ENCODE results near the gene NOTCH2NLA. TPM values are rescaled to one million over a fixed set of nuclear protein-coding genes. Genes with fewer than 3 reads are reported as not detected.
"Not testable (repeated sequence)": the region's sequence is repeated elsewhere in the genome, so short reads cannot be mapped to it uniquely, and the experiment has no call there.

The NOTCH2NLA gene
- total RNA-seq (2014; rRNA removed; shearing (Covaris generic)) = 12.8 and 17.2 TPM in 2 replicates

GRCh38 chr1:146228710-146229477 lies at the start of gene NOTCH2NLA:
TSS of gene NOTCH2NLA (minus strand) at chr1:146229021. CDS start at chr1:146189337, 39,684 bp downstream.
- not testable (repeated sequence) for DNase-seq (ENCODE audit: low spot score)

GRCh38 chr1:146278346-146278745 lies 49.5 kb upstream of the NOTCH2NLA start:
- DNase-seq (ENCODE audit: low spot score) = not testable (repeated sequence)

- not testable (repeated sequence) for DNase-seq (ENCODE audit: low spot score)
Measured at GRCh38 chr1:146277087-146277486, 48.3 kb upstream of the NOTCH2NLA start.

GRCh38 chr1:146274083-146274482 lies 45.3 kb upstream of the NOTCH2NLA start:
- DNase-seq (ENCODE audit: low spot score) = not testable (repeated sequence)

- not testable (repeated sequence) for DNase-seq (ENCODE audit: low spot score)
Measured at GRCh38 chr1:146273194-146273593, 44.4 kb upstream of the NOTCH2NLA start.

GRCh38 chr1:146272734-146273133 lies 43.9 kb upstream of the NOTCH2NLA start:
- DNase-seq (ENCODE audit: low spot score) = not testable (repeated sequence)

- DNase-seq (ENCODE audit: low spot score) = not testable (repeated sequence)
Measured at GRCh38 chr1:146271977-146272376, 43.2 kb upstream of the NOTCH2NLA start.

- DNase-seq (ENCODE audit: low spot score) = not testable (repeated sequence)
Measured at GRCh38 chr1:146270129-146270528, 41.3 kb upstream of the NOTCH2NLA start.

GRCh38 chr1:146266179-146266748 lies 37.4 kb upstream of the NOTCH2NLA start:
- DNase-seq (ENCODE audit: low spot score) = not testable (repeated sequence)

- not testable (repeated sequence) for DNase-seq (ENCODE audit: low spot score)
Measured at GRCh38 chr1:146264761-146265160, 35.9 kb upstream of the NOTCH2NLA start.

- not testable (repeated sequence) for DNase-seq (ENCODE audit: low spot score)
Measured at GRCh38 chr1:146260006-146260730, 31.3 kb upstream of the NOTCH2NLA start.

GRCh38 chr1:146257992-146258552 lies 29.3 kb upstream of the NOTCH2NLA start:
- DNase-seq (ENCODE audit: low spot score) = not testable (repeated sequence)

- not testable (repeated sequence) for DNase-seq (ENCODE audit: low spot score)
Measured at GRCh38 chr1:146254569-146255197, 25.9 kb upstream of the NOTCH2NLA start.

GRCh38 chr1:146253249-146253855 lies 24.5 kb upstream of the NOTCH2NLA start:
- DNase-seq (ENCODE audit: low spot score) = not testable (repeated sequence)

GRCh38 chr1:146251523-146251922 lies 22.7 kb upstream of the NOTCH2NLA start:
- DNase-seq (ENCODE audit: low spot score) = not testable (repeated sequence)

- DNase-seq (ENCODE audit: low spot score) = not testable (repeated sequence)
Measured at GRCh38 chr1:146248643-146249042, 19.8 kb upstream of the NOTCH2NLA start.

- DNase-seq (ENCODE audit: low spot score) = not testable (repeated sequence)
Measured at GRCh38 chr1:146236626-146237025, 7.8 kb upstream of the NOTCH2NLA start.

GRCh38 chr1:146236026-146236601 lies 7.3 kb upstream of the NOTCH2NLA start:
- not testable (repeated sequence) for DNase-seq (ENCODE audit: low spot score)

- not testable (repeated sequence) for DNase-seq (ENCODE audit: low spot score)
Measured at GRCh38 chr1:146228144-146228682, 608 bp downstream of the NOTCH2NLA start.

GRCh38 chr1:146174531-146174930 lies 54.3 kb downstream of the NOTCH2NLA start:
- not testable (repeated sequence) for DNase-seq (ENCODE audit: low spot score)

Data from H4 (cell line).